ENCODE measurements around the gene MS4A18.

GRCh38 chr11:60717956-60718355 is 6.6 kb upstream of the MS4A18 start:
- no peak for TF ChIP-seq TAF1 (IDR thresholded peaks at IDR 0.05; ENCODE audit: borderline replicate concordance, low read depth, low read length)
- no peak for TF ChIP-seq POLR2A (IDR thresholded peaks at IDR 0.05; ENCODE audit: low read depth, low read length)
- no peak for TF ChIP-seq POLR2AphosphoS5 (IDR thresholded peaks at IDR 0.05; ENCODE audit: low read depth, low read length)
